ENCODE measurements around the gene SPRR2D. TPM values are rescaled to one million over a fixed set of nuclear protein-coding genes. Genes with fewer than 3 reads are reported as not detected.

The SPRR2D gene
- total and polyA plus RNA-seq, 9 donors = 0.27 to 1.1 (median 0.39) TPM; not detected in 5

DNA sequence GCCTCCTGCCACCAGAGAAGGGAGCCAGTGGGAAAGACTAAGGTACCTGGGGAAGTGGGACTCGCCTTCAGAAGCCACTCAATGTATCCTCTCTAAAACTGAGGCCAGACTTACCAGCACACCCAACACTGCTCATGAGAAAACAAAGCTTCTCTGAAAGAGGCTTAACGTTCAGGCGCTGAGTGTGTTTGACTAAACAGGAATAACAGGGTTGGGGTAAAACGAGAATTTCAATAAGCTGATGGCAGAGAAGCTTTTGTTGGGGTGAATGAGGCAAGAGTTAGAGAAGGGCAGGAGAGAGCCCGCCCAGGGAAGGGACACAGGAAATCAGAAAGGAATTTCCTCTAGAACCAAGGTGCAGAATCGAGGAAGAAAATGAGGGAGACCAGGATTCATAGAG is 41.1 kb downstream of the SPRR2D start:
- Histone ChIP-seq H3K9me3 (no peaks in the 10 kb centered on the region), H3K27ac (no peak overlapping the region), H3K4me1 (ENCODE audit: insufficient read depth) (peaks cover 2% of the 10 kb centered on the region), H3K27me3 (no peaks in the 10 kb centered on the region), H3K36me3 (no peaks in the 10 kb centered on the region), H3K4me3 (no peak overlapping the region)
- intact Hi-C loops (cut with DNase I) = no loop called here
- no peak for DNase-seq
- TF ChIP-seq POLR2A (IDR thresholded peaks at IDR 0.05) (no peak), EP300 (IDR thresholded peaks at IDR 0.05) (no peak)
- TF ChIP-seq, protein P1, sequence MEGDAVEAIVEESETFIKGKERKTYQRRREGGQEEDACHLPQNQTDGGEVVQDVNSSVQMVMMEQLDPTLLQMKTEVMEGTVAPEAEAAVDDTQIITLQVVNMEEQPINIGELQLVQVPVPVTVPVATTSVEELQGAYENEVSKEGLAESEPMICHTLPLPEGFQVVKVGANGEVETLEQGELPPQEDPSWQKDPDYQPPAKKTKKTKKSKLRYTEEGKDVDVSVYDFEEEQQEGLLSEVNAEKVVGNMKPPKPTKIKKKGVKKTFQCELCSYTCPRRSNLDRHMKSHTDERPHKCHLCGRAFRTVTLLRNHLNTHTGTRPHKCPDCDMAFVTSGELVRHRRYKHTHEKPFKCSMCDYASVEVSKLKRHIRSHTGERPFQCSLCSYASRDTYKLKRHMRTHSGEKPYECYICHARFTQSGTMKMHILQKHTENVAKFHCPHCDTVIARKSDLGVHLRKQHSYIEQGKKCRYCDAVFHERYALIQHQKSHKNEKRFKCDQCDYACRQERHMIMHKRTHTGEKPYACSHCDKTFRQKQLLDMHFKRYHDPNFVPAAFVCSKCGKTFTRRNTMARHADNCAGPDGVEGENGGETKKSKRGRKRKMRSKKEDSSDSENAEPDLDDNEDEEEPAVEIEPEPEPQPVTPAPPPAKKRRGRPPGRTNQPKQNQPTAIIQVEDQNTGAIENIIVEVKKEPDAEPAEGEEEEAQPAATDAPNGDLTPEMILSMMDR (IDR thresholded peaks at IDR 0.05) = no peak
- WGBS, 3 donors = 90 to 94% (median 92%) methylated on average over 6 of the region's 6 CpGs

- intact Hi-C loops (cut with DNase I) = no loop called here
- Histone ChIP-seq H3K4me1 (ENCODE audit: insufficient read depth) (peaks cover 2% of the 10 kb centered on the region), H3K27ac (no peak overlapping the region), H3K27me3 (no peaks in the 10 kb centered on the region), H3K36me3 (no peaks in the 10 kb centered on the region), H3K4me3 (no peak overlapping the region), H3K9me3 (no peaks in the 10 kb centered on the region)
- DNase-seq = no peak
- TF ChIP-seq, protein P1 (IDR thresholded peaks at IDR 0.05) = no peak
- no peak for TF ChIP-seq POLR2A (IDR thresholded peaks at IDR 0.05)
- no peak for TF ChIP-seq EP300 (IDR thresholded peaks at IDR 0.05)
- 88 to 92% (median 89%) methylated on average over 4 of the region's 4 CpGs for WGBS, 3 donors
Observed at GRCh38 chr1:152998476-152998875, 42.4 kb downstream of the SPRR2D start.

DNA sequence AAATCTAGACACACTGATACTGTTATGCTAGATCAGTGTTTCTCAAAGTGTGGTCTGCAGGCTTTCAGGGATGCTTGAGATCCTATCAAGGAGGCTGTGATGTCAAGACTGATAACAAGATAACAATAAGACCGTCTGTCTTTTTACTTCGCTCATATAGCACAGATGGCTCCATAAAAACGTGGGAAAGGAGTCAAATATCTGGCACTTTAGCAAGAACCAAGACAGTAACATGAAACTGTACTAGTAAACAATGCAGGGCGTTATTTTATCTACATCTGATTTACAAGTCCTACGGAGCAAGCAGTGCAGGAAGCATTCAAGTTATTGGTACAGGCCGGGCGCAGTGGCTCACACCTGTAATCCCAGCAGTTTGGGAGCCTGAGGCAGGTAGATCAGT is 43.0 kb downstream of the SPRR2D start:
- TF ChIP-seq POLR2A (IDR thresholded peaks at IDR 0.05) (no peak), EP300 (IDR thresholded peaks at IDR 0.05) (no peak)
- TF ChIP-seq, protein P1 (IDR thresholded peaks at IDR 0.05) = no peak
- WGBS, 3 donors = 44 to 67% (median 54%) methylated on average over 7 of the region's 7 CpGs
- intact Hi-C loops (cut with DNase I) = no loop called here

GRCh38 chr1:152996633-152997400 is 44.1 kb downstream of the SPRR2D start:
- TF ChIP-seq, protein P1 (IDR thresholded peaks at IDR 0.05) = no peak
- no peak for TF ChIP-seq POLR2A (IDR thresholded peaks at IDR 0.05)
- TF ChIP-seq EP300 (IDR thresholded peaks at IDR 0.05) = no peak
- Histone ChIP-seq H3K9me3 (no peaks in the 10 kb centered on the region), H3K27me3 (no peaks in the 10 kb centered on the region), H3K4me3 (no peak overlapping the region), H3K36me3 (no peaks in the 10 kb centered on the region), H3K27ac (no peak overlapping the region), H3K4me1 (ENCODE audit: insufficient read depth) (peaks cover 2% of the 10 kb centered on the region)
- WGBS, 3 donors = 42% methylated on average over 5 of the region's 5 CpGs
- intact Hi-C loops (cut with DNase I) = no loop called here
- DNase-seq = no peak

More for the DNA sequence above, 43.0 kb downstream of the SPRR2D start:
- no peak overlapping the region for H3K4me3 ChIP-seq
- H3K27ac ChIP-seq = no peak overlapping the region
- DNase-seq = no peak
- no peaks in the 10 kb centered on the region for H3K36me3 ChIP-seq
- H3K27me3 ChIP-seq = no peaks in the 10 kb centered on the region
- H3K4me1 ChIP-seq (ENCODE audit: insufficient read depth) = peaks cover 2% of the 10 kb centered on the region
- no peaks in the 10 kb centered on the region for H3K9me3 ChIP-seq

Data from ovary (tissue), 9 donors.